Nephron (organoid): ENCODE results near the gene RNF151.
A peak's percentile ranks its signal among the peaks of the same experiment; 100 is the strongest.

Experiments used
- H3K27ac Mint-ChIP-seq, 3 experiments: 2 replicates each; pipeline ENCODE4 v1.8.0; 2020; ENCODE audit warnings: mixed read lengths in 3 of 3, mild to moderate bottlenecking in 2 of 3, moderate library complexity in 1 of 3
- H3K27me3 Mint-ChIP-seq: 2 replicates; pipeline ENCODE4 v1.8.0; 2021; ENCODE audit warnings: low read depth, mild to moderate bottlenecking, moderate library complexity, mixed read lengths
- H3K36me3 Mint-ChIP-seq: 2 replicates; pipeline ENCODE4 v1.8.0; 2020; ENCODE audit warnings: low read depth, mixed read lengths
- H3K4me1 Mint-ChIP-seq: 2 replicates; pipeline ENCODE4 v1.8.0; 2020; ENCODE audit warnings: mixed read lengths
- H3K4me3 Mint-ChIP-seq, 3 experiments: 2 replicates each; pipeline ENCODE4 v1.8.0; 2020; ENCODE audit warnings: mild to moderate bottlenecking in 3 of 3, mixed read lengths in 3 of 3, moderate library complexity in 2 of 3
- H3K9me3 Mint-ChIP-seq: 2 replicates; pipeline ENCODE4 v1.8.0; 2020; ENCODE audit warnings: mixed read lengths
- TF ChIP-seq, protein P1 (sequence below), 3 experiments: fragments of 200-600 bp; sonication (generic); IDR thresholded peaks; one replicate each; pipeline ENCODE4 v1.5.0; 2021; ENCODE audit warnings: antibody characterized with exemption in 3 of 3; ENCODE audit not compliant: unreplicated experiment in 3 of 3

Gene RNF151

DNA sequence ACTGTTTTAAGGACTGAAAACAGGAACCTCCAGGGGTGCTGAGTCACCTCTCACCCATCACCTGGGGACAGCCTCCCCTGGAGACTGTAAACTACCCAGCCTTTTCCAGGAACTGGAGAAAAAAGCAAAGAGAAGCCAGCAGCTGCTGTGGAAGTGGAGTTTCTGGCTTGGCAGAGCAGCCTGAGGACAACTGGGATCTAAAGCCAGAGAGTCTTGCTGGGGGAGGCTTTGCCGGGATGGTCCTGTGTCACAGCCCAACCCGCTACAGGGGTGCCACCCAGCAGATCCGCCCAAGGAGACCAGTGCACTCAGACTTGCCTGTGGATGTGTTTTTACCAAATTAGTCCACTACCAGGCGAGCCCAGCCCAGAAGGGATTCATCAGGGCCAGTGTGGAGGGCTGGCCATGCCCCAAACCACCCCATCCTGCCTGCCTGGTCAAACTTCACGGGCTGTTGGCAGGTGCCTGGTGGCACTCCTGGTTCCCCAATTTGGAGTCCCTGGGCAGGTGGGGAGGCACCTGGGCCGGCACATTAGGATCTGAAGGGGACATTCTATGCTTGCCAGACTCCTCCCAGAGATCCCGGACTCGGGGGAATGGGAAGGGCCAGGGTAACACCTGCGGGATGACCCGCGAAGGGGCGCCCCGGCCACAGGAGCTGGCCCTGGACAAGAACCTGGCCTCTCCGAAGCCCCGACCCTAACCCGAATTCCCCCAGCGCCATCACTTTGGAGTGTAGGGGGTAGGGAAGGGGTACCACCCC lies 24.4 kb upstream of the RNF151 start:
- peak overlapping the region; percentile 85 to 93 (median 88) for H3K4me3 Mint-ChIP-seq
- peaks cover 8% of the 10 kb centered on the region for H3K36me3 Mint-ChIP-seq
- no peaks in the 10 kb centered on the region for H3K27me3 Mint-ChIP-seq
- no peaks in the 10 kb centered on the region for H3K9me3 Mint-ChIP-seq
- TF ChIP-seq, protein P1, sequence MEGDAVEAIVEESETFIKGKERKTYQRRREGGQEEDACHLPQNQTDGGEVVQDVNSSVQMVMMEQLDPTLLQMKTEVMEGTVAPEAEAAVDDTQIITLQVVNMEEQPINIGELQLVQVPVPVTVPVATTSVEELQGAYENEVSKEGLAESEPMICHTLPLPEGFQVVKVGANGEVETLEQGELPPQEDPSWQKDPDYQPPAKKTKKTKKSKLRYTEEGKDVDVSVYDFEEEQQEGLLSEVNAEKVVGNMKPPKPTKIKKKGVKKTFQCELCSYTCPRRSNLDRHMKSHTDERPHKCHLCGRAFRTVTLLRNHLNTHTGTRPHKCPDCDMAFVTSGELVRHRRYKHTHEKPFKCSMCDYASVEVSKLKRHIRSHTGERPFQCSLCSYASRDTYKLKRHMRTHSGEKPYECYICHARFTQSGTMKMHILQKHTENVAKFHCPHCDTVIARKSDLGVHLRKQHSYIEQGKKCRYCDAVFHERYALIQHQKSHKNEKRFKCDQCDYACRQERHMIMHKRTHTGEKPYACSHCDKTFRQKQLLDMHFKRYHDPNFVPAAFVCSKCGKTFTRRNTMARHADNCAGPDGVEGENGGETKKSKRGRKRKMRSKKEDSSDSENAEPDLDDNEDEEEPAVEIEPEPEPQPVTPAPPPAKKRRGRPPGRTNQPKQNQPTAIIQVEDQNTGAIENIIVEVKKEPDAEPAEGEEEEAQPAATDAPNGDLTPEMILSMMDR (IDR thresholded peaks at IDR 0.05; ENCODE audit: unreplicated experiment in 3 of 3) = no peak
- peaks cover 6% of the 10 kb centered on the region for H3K4me1 Mint-ChIP-seq
- peak overlapping the region in 1 of 3 experiments; percentile 82 for H3K27ac Mint-ChIP-seq

DNA sequence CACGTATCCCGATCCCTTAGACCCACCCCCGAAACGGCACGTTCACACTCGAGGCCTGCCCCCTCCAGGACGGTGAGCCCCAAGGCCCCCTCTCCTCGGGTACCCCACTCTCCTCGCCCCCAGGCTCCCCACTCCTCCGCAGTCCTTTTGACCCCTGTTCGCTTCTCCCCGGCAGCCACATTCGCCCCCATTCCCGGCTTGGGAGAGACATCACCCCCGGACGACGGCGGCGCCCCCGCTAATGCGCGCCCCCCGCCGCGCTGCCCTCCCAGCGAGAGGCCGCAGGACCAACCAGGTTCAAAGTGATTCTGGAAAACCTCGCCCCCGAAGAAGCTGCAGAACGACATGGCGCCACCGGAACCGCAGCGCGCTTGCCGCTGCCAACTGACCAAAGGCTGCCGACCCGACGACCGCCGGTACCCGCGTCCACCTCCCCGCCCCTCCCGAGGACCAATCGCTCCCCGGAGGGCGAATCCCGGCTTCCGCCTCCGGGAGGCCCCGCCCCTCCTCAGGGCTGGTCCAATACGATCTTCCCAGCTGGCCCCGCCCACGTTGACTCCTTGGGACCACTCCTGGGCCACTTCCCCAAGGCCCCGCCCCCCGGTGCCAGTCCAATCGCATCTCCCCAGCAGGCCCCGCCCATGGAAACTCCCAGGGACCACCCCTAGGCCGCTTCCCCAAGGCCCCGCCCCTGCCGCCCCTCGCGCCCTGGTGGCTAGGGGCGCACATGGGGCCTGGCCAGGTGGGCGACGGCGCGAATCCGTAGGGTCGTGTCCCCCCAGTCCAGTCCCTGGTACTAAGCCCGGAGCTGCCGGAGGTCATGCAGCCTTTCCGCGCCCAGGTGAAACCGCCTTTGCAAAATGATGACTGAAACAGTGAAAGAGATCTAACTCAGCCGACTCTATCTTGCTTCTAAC lies 23.6 kb upstream of the RNF151 start, which contains the start of gene MSRB1:
Gene MSRB1, minus strand, starts transcription at position 390 of the 917 bp plus-strand sequence. Its CDS starts 43 bp downstream, at position 347.
- peaks cover 5% of the 10 kb centered on the region for H3K36me3 Mint-ChIP-seq
- H3K4me1 Mint-ChIP-seq = peaks cover 6% of the 10 kb centered on the region
- H3K9me3 Mint-ChIP-seq = no peaks in the 10 kb centered on the region
- TF ChIP-seq, protein P1 (IDR thresholded peaks at IDR 0.05; ENCODE audit: unreplicated experiment in 3 of 3) = no peak
- H3K27me3 Mint-ChIP-seq = no peaks in the 10 kb centered on the region
- peak within 1 kb of the TSS; percentile 85 to 93 (median 88) for H3K4me3 Mint-ChIP-seq
- H3K27ac Mint-ChIP-seq = peak within 1 kb of the TSS in 2 of 3 experiments; percentile 78 to 87

DNA sequence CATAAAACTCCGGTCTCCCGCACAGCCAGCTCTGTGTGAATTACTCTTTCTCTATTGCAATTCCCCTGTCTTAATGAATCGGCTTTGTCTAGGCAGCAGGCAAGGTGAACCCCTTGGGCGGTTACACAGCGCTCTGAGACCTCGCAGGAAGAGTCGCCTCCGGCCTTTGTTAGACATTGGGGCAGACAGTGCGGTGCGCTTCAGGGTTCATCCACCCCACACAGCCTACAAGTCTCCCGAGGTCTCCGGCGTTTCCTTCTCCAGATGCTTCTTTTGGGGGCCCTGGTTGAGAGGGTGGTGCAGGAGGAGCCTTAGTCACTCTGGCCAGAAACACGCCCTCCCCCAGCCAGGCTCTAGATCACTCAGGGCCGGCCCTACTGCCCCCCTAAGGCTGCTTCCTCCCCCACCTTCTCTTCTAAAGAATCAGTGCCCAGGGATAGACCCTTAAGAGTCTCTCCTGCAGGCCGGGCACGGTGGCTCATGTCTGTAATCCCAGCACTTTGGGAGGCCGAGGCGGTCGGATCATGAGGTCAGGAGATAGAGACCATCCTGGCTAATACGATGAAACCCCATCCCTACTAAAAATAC lies 21.9 kb upstream of the RNF151 start:
- peak overlapping the region in 2 of 3 experiments; percentile 40 to 55 for H3K27ac Mint-ChIP-seq
- H3K4me3 Mint-ChIP-seq = peak overlapping the region; percentile 65 to 93 (median 85)
- TF ChIP-seq, protein P1 (IDR thresholded peaks at IDR 0.05; ENCODE audit: unreplicated experiment in 3 of 3) = no peak
- H3K4me1 Mint-ChIP-seq = peaks cover 6% of the 10 kb centered on the region
- H3K9me3 Mint-ChIP-seq = no peaks in the 10 kb centered on the region
- no peaks in the 10 kb centered on the region for H3K36me3 Mint-ChIP-seq
- H3K27me3 Mint-ChIP-seq = no peaks in the 10 kb centered on the region

DNA sequence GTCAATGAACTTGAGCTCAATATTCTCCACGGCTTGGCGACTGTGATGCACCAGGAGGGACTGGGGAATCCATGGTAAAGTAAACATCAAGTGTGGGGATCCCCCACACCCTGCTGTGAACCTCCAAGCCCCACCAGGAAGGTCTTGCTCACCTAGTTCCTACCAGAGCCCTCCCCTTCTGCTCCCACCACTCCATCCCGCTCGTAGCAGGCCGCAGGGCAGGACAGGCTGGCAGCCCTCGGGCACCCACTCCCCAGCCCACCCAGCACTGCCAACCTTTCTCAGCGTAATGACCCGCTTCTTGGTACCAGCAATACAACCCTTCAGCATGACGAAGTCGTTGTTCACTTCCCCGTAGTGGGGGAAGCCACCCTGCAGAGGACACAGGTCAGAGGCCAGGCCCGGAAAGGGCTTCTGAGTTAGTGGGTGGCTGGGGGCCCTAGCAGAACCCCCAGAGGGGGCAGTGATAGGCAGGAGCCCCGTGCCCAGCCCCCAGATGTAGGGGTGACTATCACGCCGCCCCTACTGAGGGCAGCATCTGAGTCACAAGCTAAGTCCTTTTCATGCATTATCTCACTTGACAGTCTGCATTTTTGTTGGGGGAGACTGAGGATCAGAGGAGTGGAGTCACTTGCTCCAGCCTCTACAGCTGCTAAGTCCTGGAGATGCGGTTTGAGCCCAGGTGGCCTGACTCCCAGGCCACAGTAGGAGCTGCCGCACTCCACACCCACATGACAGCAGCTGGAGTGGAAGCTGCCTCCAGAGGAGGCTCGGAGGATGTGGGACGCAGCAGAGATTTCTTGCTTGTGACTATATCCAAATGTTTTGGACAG lies 20.9 kb upstream of the RNF151 start:
- peaks cover 6% of the 10 kb centered on the region for H3K4me1 Mint-ChIP-seq

More for the DNA sequence above, 20.9 kb upstream of the RNF151 start:
- Mint-ChIP-seq H3K36me3 (no peaks in the 10 kb centered on the region), H3K27ac (no peak overlapping the region), H3K4me3 (no peak overlapping the region), H3K9me3 (no peaks in the 10 kb centered on the region), H3K27me3 (no peaks in the 10 kb centered on the region)
- TF ChIP-seq, protein P1 (IDR thresholded peaks at IDR 0.05; ENCODE audit: unreplicated experiment in 3 of 3) = no peak
